ENCODE data around the gene PHF21A.

Gene PHF21A

GRCh38 chr11:45889555-45889954 is 231.7 kb downstream of the PHF21A start:
- no peak for TF ChIP-seq POLR2AphosphoS5 (IDR thresholded peaks at IDR 0.05; ENCODE audit: low read depth, low read length)
- no peak for TF ChIP-seq SIN3A (IDR thresholded peaks at IDR 0.05; ENCODE audit: borderline replicate concordance, insufficient read depth, low read length)
- TF ChIP-seq FOXP2 (optimal IDR thresholded peaks at IDR 0.05; ENCODE audit: borderline replicate concordance, extremely low read depth, extremely low read length, insufficient read depth) = no peak
- no peak for TF ChIP-seq TAF1 (IDR thresholded peaks at IDR 0.05; ENCODE audit: borderline replicate concordance, insufficient read depth, low read length)
- TF ChIP-seq REST (IDR thresholded peaks at IDR 0.05; ENCODE audit: insufficient read depth in 1 of 2, low read depth in 2 of 2, low read length in 2 of 2) = no peak

GRCh38 chr11:45887587-45887986 is 233.7 kb downstream of the PHF21A start:
- TF ChIP-seq POLR2AphosphoS5 (IDR thresholded peaks at IDR 0.05; ENCODE audit: low read depth, low read length) = no peak
- no peak for TF ChIP-seq SIN3A (IDR thresholded peaks at IDR 0.05; ENCODE audit: borderline replicate concordance, insufficient read depth, low read length)
- no peak for TF ChIP-seq TAF1 (IDR thresholded peaks at IDR 0.05; ENCODE audit: borderline replicate concordance, insufficient read depth, low read length)
- TF ChIP-seq REST (IDR thresholded peaks at IDR 0.05; ENCODE audit: insufficient read depth in 1 of 2, low read depth in 2 of 2, low read length in 2 of 2) = no peak
- TF ChIP-seq FOXP2 (optimal IDR thresholded peaks at IDR 0.05; ENCODE audit: borderline replicate concordance, extremely low read depth, extremely low read length, insufficient read depth) = no peak

GRCh38 chr11:45886816-45887520 is 234.3 kb downstream of the PHF21A start:
- no peak for TF ChIP-seq REST (IDR thresholded peaks at IDR 0.05; ENCODE audit: insufficient read depth in 1 of 2, low read depth in 2 of 2, low read length in 2 of 2)
- TF ChIP-seq FOXP2 (optimal IDR thresholded peaks at IDR 0.05; ENCODE audit: borderline replicate concordance, extremely low read depth, extremely low read length, insufficient read depth) = no peak
- no peak for TF ChIP-seq TAF1 (IDR thresholded peaks at IDR 0.05; ENCODE audit: borderline replicate concordance, insufficient read depth, low read length)
- no peak for TF ChIP-seq POLR2AphosphoS5 (IDR thresholded peaks at IDR 0.05; ENCODE audit: low read depth, low read length)
- TF ChIP-seq SIN3A (IDR thresholded peaks at IDR 0.05; ENCODE audit: borderline replicate concordance, insufficient read depth, low read length) = no peak

- TF ChIP-seq FOXP2 (optimal IDR thresholded peaks at IDR 0.05; ENCODE audit: borderline replicate concordance, extremely low read depth, extremely low read length, insufficient read depth) = no peak
- TF ChIP-seq POLR2AphosphoS5 (IDR thresholded peaks at IDR 0.05; ENCODE audit: low read depth, low read length) = no peak
- no peak for TF ChIP-seq SIN3A (IDR thresholded peaks at IDR 0.05; ENCODE audit: borderline replicate concordance, insufficient read depth, low read length)
- TF ChIP-seq REST (IDR thresholded peaks at IDR 0.05; ENCODE audit: insufficient read depth in 1 of 2, low read depth in 2 of 2, low read length in 2 of 2) = 0 out of 4 replicates have a peak, but pooled peaks of 1 of the 2 experiments have one; percentile 7
- TF ChIP-seq TAF1 (IDR thresholded peaks at IDR 0.05; ENCODE audit: borderline replicate concordance, insufficient read depth, low read length) = no peak
Observed at GRCh38 chr11:45885921-45886721, 235.1 kb downstream of the PHF21A start.

Measured in PFSK-1 (cell line).